GM19099 (cell line): ENCODE data around the gene STX1A.

Experiments
- POLR2A ChIP-seq: IDR thresholded peaks from 3 replicates; pipeline ENCODE4 v1.6.1; 2011; ENCODE audit warnings: low read depth; ENCODE audit not compliant: insufficient read length; ENCODE audit errors: extremely low read depth

Gene STX1A

GRCh38 chr7:73721377-73721817 lies 1.9 kb upstream of the STX1A start:
- TF ChIP-seq POLR2A, result no peak

GRCh38 chr7:73719806-73720169 lies 319 bp upstream of the STX1A start:
- TF ChIP-seq POLR2A, result no peak

GRCh38 chr7:73718438-73718881 lies 1.0 kb downstream of the STX1A start:
- no peak for TF ChIP-seq POLR2A

GRCh38 chr7:73717991-73718405 lies 1.5 kb downstream of the STX1A start:
- TF ChIP-seq POLR2A, result no peak

GRCh38 chr7:73717025-73717807 lies 2.3 kb downstream of the STX1A start:
- TF ChIP-seq POLR2A, result no peak

GRCh38 chr7:73716318-73716890 lies 3.1 kb downstream of the STX1A start:
- no peak for TF ChIP-seq POLR2A

- TF ChIP-seq POLR2A, result no peak
These were observed 3.7 kb downstream of the STX1A start for GRCh38 chr7:73715648-73716317.

GRCh38 chr7:73712773-73713172 lies 6.7 kb downstream of the STX1A start:
- no peak for TF ChIP-seq POLR2A

- no peak for TF ChIP-seq POLR2A
These were observed 10.4 kb downstream of the STX1A start for GRCh38 chr7:73708961-73709549.

- no peak for TF ChIP-seq POLR2A
These were observed 12.3 kb downstream of the STX1A start for GRCh38 chr7:73707045-73707631.

- TF ChIP-seq POLR2A, result no peak
These were observed 13.1 kb downstream of the STX1A start for GRCh38 chr7:73706126-73707044.

GRCh38 chr7:73705551-73705920 lies 13.9 kb downstream of the STX1A start:
- TF ChIP-seq POLR2A, result no peak

GRCh38 chr7:73704640-73705550 lies 14.6 kb downstream of the STX1A start:
- no peak for TF ChIP-seq POLR2A
